Skin epidermis (tissue), 12 donors: Measurements from ENCODE around the gene SAYSD1.

Source experiments
- H3K27ac ChIP-seq, 21 experiments: fragments of 200-600 bp; sonication (generic) in 11 of 21; one replicate each; pipeline ENCODE4 v1.5.0; 2020; ENCODE audit warnings: mild to moderate bottlenecking in 3 of 21, inconsistent platforms in 2 of 21, moderate library complexity in 2 of 21
- H3K4me3 ChIP-seq, 7 experiments: fragments of 200-600 bp; sonication (generic) in 2 of 7; one replicate each; pipeline ENCODE4 v1.5.0; 2020; ENCODE audit warnings: inconsistent platforms in 2 of 7, mild to moderate bottlenecking in 2 of 7, moderate library complexity in 1 of 7

Gene SAYSD1

DNA sequence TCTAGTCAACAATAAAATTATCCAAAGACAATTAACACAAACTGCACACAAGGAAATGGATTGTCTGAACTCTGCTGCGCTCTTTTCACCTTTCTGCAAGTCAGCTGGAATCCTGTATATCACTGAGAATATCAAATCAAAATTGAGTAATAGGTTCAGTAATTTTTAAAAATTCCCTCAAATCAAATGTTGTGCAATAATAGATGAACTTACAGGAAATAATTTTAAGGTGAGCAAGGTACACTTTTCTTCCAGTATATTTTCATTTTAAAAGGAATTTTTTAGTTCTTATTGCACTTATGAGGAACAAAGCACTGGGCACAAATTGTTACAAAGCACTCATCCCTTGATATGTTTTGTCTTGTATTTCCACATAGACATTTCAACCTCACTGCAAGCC, 1.2 kb downstream of the SAYSD1 start:
- Histone ChIP-seq H3K4me3 (peak overlapping the region in 4 of 7 experiments; percentile 60 to 80 (median 68)), H3K27ac (peak overlapping the region in 5 of 21 experiments; percentile 87 to 99 (median 96))

DNA sequence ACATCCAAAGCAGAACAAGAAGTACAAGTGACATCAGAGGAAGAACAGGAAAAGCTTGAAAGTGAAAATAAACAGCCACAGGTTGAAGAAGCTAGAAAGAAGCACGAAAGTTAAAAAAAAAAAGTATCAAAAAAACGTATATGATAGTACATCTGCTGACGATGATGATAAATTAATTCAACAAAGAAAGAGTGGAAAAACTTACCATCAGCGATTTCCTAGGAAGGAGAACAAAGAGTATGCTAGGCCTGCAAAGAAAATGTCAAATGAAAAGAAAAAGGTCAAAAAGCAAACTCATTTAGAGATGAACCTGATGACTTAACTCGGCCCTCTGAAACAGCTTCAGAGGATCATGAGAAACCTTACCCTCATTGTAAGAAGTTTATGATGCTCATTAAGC, 3.7 kb downstream of the SAYSD1 start:
- H3K4me3 ChIP-seq: no peak overlapping the region
- H3K27ac ChIP-seq: peak overlapping the region in 2 of 21 experiments; percentile 41 to 49

DNA sequence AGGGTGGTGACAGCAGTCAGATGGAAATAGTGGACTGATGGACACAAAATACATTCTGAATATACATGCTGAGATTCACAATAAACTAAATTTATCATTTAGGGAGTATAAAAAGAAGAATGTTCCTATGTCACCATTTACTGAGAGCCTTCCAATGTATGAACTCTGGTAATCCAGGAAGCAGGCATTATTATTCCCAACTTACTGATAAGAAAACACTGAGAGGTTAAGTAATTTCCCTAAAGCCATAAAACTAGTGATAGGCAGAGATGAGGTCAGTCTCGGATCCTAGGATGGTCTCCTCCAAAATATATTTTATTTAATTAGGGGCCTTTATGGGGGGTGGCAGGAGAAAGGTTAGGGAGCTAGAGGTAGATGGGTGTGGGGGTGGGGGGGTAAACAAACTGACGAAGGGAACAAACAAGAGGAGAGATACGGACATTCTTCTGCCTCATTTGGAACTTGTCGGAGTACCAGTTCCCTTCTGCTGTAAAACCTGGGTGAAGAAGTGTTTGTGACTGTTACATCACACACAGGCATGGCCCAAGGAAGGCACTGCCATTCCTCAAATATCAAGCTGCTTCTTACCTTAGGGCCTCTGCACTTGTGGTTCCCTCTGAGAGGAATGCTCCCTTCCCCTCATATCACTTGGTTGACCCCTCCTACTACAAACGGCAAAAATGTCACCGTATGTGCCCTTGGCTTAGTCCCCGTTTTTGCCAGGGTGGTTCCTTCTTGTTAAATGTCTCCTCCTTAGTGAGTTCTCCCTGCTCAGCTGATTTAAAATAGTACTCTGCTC, 6.7 kb downstream of the SAYSD1 start:
- H3K4me3 ChIP-seq: no peak overlapping the region
- H3K27ac ChIP-seq: no peak overlapping the region

- H3K27ac ChIP-seq: no peak overlapping the region
- no peak overlapping the region for H3K4me3 ChIP-seq
These were observed 7.3 kb downstream of the SAYSD1 start for GRCh38 chr6:39107641-39108040.

DNA sequence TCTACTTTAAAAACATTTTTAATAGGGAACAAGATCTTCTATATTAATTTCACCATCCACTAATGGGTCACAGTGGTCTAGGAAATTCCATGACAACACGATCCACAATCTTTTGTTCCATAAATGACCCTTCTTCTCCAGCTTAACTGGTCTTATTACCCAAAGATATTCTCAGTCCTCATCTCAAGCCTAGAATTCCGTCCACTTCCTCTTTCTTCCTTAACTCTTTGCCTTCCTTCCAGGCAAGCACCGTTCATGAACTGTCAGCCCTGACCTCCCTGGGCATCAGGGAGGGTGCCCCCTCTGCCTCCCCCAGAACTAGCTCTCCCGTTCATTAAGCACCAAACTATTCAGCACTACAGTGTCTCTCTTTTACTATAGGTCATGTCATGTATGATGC, 8.0 kb downstream of the SAYSD1 start:
- no peak overlapping the region for H3K4me3 ChIP-seq
- H3K27ac ChIP-seq: no peak overlapping the region

- no peak overlapping the region for H3K4me3 ChIP-seq
These were observed 10.5 kb downstream of the SAYSD1 start for GRCh38 chr6:39104528-39104927.

GRCh38 chr6:39102821-39103136, 12.2 kb downstream of the SAYSD1 start:
- Histone ChIP-seq H3K4me3 (no peak overlapping the region), H3K27ac (no peak overlapping the region)

More at GRCh38 chr6:39104528-39104927, 10.5 kb downstream of the SAYSD1 start:
- H3K27ac ChIP-seq: no peak overlapping the region

DNA sequence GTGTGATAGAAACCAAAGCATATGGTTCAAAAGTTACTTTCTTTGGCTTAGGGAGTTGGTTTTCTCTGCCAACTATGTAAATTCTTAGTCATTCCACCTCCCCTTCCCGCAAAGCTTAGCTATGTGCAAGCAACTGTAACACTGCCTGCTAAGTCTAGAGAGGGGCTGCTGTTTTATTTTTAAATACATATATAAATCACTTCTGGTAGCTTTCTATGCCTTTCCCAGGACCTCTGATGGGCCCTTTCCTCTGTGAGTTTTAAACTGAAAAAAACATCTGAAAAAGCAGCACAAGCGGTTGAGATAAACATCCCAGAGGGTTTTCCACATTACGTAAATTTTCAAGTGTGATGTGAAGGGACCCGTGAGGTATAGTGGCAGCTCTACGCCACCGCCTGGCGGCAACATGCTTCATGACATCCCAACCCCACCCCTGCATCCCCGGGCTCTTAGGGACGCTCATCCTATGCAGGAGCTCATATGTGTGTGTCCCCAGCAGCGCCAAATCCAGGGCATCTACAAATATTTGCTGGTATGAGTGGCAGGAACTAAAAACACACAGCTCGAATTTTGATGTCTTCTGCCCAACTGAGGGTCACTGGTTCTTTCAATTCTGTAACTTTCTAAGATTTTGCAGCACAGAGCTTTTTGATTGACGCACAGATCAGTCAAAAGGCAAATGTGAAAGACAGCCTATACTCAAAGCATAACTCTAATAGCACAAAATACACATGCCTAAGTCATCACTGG, 12.7 kb downstream of the SAYSD1 start:
- H3K27ac ChIP-seq: no peak overlapping the region
- no peak overlapping the region for H3K4me3 ChIP-seq

DNA sequence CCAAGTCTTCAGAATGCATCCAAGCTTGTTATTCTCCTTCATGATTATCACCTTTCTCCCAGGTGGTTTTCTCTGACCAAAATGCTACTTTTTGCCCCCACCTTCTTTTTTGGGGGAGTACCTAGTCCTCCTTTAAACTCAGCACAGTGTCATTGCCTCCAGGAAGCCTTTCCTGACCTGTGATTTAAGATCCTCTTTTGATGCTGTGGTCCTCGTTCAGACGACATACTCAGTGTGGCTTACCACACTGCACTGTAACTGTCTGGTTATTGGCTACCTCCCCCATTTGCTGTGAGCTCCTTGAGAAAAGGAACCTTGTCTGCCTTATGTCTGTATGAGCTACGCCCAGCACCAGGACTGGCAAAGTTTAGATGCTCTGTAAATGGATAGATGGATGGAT, 14.6 kb downstream of the SAYSD1 start:
- Histone ChIP-seq H3K4me3 (no peak overlapping the region), H3K27ac (no peak overlapping the region)

DNA sequence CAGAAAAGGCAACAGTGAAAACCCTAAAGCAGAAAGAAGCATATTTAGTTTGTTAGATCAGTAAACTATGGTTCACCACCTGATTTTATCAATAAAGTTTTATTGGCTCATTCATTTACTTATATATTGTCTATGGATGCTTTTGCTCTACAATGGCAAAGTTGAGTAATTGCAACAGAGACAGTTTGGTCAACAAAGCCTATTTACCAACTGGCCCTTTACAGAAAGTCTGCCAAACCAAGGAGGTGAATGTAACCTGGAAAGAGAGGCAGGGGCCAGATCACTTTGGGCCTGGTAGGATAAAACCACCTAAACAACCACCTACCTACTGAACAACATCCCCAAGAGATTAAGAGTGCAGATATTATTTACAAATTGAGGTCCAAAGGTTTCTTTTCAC, 19.4 kb downstream of the SAYSD1 start:
- Histone ChIP-seq H3K4me3 (no peak overlapping the region), H3K27ac (no peak overlapping the region)

GRCh38 chr6:39093149-39093708, 21.8 kb downstream of the SAYSD1 start:
- no peak overlapping the region for H3K4me3 ChIP-seq

GRCh38 chr6:39092124-39092523, 22.9 kb downstream of the SAYSD1 start:
- Histone ChIP-seq H3K27ac (no peak overlapping the region), H3K4me3 (no peak overlapping the region)

More at GRCh38 chr6:39093149-39093708, 21.8 kb downstream of the SAYSD1 start:
- no peak overlapping the region for H3K27ac ChIP-seq

DNA sequence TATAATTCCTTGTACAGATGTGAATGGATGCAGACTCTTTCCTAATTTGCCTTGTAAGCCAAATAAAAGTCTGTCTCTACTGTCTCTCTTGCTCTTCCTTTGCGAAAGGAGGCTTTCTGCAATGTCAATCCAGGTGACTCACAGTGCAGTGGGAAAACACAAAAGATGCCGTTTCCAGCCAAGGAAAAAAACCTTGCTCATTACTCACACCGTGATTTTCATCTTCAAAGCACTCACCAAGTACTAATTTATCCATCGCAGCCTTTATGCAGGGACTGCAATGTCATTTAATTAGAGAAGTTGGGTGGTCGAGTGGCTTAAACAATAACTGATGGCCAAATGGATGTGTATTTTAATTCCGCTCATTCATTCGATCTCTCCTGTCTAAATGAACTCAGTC, 23.8 kb downstream of the SAYSD1 start:
- H3K4me3 ChIP-seq: no peak overlapping the region
- no peak overlapping the region for H3K27ac ChIP-seq

DNA sequence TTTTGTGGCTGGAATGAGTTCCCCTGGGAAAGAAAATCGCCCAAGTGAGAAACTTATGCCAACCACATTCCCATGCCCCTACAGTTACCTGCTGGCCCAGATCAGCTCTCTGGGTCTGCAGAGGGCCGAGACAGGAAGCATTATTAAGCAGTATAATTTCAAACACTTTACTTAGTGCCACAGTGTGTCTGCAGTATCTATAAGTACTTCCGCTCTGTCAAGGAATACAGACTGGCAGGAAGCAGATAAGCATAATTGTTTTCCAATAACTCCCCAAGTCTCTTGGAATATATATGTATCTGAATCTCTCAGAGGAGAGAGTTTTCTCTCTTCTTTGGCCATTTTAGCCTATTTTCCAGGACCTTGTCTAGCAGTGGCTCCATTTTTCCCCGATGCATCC, 24.9 kb downstream of the SAYSD1 start:
- no peak overlapping the region for H3K4me3 ChIP-seq
- H3K27ac ChIP-seq: no peak overlapping the region

DNA sequence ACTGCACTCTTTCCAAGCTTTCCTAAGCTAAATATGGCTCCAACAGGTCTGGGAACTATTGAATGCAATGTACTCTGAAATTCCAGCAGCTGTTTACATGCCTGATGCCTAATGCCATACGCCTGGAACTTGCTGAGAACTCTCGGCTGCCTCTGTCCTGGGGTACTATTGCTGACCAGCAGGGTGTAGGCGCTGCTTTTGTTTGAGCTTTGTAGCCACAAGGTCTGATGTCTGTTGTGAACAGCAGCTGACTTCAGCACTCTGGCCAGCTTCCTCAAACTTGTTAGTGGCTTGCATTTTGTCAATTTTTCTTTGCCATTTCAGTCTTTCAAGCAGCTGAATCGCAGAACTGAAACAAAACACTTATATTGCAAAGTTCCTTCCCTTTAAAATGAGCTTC, 26.7 kb downstream of the SAYSD1 start:
- no peak overlapping the region for H3K27ac ChIP-seq

GRCh38 chr6:39087197-39087596, 27.8 kb downstream of the SAYSD1 start:
- Histone ChIP-seq H3K4me3 (no peak overlapping the region), H3K27ac (no peak overlapping the region)

More for the DNA sequence above, 26.7 kb downstream of the SAYSD1 start:
- no peak overlapping the region for H3K4me3 ChIP-seq

DNA sequence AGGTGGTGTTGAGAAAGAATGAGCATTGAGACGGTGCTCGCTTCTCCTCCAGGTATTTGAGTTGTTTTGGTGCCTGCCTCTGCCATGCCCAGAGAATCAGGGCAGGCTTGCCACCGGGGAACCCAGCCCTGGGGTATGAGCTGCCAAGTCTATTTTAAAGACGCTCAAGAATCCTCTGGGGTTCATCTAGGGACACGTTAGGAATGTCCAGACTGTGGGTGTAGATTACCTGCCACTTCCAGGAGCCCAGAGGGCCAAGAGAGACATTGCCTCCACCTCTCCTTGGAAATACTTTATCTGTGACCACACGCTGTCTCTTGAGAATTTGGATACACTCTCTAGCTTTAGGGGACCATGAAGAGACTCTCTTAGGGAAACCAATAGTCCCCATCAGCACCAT, 28.3 kb downstream of the SAYSD1 start:
- Histone ChIP-seq H3K27ac (no peak overlapping the region), H3K4me3 (no peak overlapping the region)

DNA sequence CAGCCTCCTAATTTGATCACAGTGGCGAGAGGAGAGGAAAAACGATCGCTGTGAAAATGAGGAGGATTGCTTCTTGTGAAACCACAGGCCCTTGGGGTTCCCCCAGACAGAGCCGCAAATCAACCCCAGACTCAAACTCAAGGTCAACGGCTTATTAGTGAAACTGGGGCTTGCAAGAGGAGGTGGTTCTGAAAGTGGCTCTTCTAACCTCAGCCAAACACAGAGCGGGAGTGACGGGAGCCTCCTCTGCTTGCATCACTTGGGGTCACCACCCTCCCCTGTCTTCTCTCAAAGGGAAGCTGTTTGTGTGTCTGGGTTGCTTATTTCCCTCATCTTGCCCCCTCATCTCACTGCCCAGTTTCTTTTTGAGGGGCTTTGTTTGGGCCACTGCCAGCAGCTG, 28.7 kb downstream of the SAYSD1 start:
- H3K4me3 ChIP-seq: no peak overlapping the region
- H3K27ac ChIP-seq: no peak overlapping the region

DNA sequence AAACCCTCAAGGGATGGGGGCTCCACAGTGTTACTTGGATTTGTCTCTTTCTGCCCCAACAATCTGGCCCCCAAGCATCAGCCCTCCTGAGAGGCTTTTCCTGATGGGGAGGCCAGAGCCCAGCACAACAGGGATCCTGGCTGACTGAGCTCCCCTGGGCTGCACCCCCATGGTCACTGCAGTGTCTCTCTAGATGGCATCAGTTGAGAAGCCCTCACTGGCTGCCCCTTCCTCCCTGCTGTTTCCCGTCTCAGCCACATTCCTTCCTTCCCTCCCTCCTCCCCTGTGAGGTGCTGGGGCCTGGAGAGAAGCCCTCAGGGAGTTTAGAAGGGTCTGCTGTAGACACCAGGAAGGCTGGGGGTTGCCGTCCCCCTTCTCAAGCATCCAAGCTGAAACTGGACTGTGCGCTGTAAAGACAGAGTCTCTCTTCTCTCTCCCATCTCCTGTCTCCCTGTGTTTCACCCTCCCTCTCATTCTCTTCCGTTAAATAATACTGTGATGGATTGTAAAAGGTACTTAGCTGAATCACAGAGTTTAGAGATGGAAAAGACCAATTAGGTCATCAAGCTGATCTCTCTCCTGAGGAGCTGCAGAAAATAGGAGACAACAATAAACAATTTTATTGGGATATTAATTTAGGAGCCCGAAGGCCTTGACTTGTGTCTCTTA, 29.7 kb downstream of the SAYSD1 start:
- no peak overlapping the region for H3K27ac ChIP-seq
- H3K4me3 ChIP-seq: no peak overlapping the region

GRCh38 chr6:39084506-39084905, 30.5 kb downstream of the SAYSD1 start:
- Histone ChIP-seq H3K27ac (no peak overlapping the region), H3K4me3 (no peak overlapping the region)
